ENCODE measurements around the gene MAP4K4.

DNA sequence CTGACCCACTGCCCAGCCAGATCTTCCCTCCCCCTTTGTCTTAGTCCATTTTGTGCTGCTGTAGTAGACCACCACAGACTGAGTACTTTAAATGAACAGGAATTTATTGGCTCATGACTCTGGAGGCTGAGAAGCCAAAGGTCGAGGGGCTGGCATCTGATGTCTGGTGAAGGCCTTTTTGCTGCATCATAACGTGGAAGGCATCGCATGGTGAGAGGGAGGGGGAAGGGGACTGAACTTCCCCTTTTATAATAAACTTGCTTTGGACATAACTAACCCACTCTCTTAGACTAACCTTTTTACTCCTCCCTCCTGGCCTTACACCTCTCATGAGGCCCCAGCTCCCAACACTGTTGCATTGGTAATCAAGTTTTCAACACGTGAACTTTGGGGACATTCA is 83.8 kb downstream of the MAP4K4 start:
- TF ChIP-seq, protein P1, sequence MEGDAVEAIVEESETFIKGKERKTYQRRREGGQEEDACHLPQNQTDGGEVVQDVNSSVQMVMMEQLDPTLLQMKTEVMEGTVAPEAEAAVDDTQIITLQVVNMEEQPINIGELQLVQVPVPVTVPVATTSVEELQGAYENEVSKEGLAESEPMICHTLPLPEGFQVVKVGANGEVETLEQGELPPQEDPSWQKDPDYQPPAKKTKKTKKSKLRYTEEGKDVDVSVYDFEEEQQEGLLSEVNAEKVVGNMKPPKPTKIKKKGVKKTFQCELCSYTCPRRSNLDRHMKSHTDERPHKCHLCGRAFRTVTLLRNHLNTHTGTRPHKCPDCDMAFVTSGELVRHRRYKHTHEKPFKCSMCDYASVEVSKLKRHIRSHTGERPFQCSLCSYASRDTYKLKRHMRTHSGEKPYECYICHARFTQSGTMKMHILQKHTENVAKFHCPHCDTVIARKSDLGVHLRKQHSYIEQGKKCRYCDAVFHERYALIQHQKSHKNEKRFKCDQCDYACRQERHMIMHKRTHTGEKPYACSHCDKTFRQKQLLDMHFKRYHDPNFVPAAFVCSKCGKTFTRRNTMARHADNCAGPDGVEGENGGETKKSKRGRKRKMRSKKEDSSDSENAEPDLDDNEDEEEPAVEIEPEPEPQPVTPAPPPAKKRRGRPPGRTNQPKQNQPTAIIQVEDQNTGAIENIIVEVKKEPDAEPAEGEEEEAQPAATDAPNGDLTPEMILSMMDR (IDR thresholded peaks at IDR 0.05; ENCODE audit: insufficient read depth, low read length, poor library complexity, severe bottlenecking), result no peak
- no peak for TF ChIP-seq EZH2phosphoT487 (conservative IDR thresholded peaks at IDR 0.05; ENCODE audit: low read length)
